ENCODE results near the gene ZNF883.

DNA sequence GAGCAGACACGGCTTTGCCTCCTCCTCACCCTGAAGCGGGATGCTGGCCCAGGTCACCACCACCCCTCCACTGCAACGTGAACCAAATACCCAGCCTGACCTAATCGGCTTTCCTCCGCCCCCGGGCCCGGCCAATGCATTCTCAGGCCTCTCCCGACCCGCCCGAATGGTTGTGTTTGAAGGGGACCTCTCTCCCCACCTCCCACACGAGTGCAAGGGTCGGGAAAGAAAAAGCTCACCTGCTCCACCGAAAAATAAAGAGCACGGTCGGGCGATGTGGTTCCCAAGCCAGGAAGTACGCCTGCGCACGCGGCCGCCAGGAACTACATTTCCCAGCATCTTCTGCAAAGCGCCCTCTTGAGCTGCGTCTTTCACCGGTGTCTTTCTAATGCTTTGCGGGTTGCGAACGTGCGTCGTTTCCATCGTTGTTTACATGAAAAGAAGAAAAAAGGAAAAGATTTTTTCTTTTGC lies at the start of gene ZNF883:
- TF ChIP-seq, protein P1, sequence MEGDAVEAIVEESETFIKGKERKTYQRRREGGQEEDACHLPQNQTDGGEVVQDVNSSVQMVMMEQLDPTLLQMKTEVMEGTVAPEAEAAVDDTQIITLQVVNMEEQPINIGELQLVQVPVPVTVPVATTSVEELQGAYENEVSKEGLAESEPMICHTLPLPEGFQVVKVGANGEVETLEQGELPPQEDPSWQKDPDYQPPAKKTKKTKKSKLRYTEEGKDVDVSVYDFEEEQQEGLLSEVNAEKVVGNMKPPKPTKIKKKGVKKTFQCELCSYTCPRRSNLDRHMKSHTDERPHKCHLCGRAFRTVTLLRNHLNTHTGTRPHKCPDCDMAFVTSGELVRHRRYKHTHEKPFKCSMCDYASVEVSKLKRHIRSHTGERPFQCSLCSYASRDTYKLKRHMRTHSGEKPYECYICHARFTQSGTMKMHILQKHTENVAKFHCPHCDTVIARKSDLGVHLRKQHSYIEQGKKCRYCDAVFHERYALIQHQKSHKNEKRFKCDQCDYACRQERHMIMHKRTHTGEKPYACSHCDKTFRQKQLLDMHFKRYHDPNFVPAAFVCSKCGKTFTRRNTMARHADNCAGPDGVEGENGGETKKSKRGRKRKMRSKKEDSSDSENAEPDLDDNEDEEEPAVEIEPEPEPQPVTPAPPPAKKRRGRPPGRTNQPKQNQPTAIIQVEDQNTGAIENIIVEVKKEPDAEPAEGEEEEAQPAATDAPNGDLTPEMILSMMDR (IDR thresholded peaks at IDR 0.05) = no peak
- TF ChIP-seq POLR2A (IDR thresholded peaks at IDR 0.05) = no peak
